Gastroesophageal sphincter (tissue), 3 donors: Measurements from ENCODE around the gene NPIPB4.
"Not testable (repeated sequence)": the region's sequence is repeated elsewhere in the genome, so short reads cannot be mapped to it uniquely, and the experiment has no call there.

Source experiments
- CTCF ChIP-seq, 4 experiments: fragments of 200-600 bp in 2 of 4; fragments of 450-650 bp in 2 of 4; sonication (generic) in 1 of 4; IDR thresholded peaks; one replicate each; pipeline ENCODE4 v1.5.1; 2017 to 2019; ENCODE audit warnings: antibody characterized with exemption in 4 of 4, mild to moderate bottlenecking in 2 of 4, moderate library complexity in 2 of 4
- POLR2A ChIP-seq, 2 donors: fragments of 450-650 bp; IDR thresholded peaks; one replicate each; pipeline ENCODE4 v1.6.1; 2017; ENCODE audit warnings: antibody characterized with exemption in 2 of 2, mild to moderate bottlenecking in 2 of 2, moderate library complexity in 1 of 2

- TF ChIP-seq CTCF, POLR2A (IDR thresholded peaks at IDR 0.05): not testable (repeated sequence)
Observed at GRCh38 chr16:21837186-21837585, 20.4 kb downstream of the NPIPB4 start.
